HEK293T (cell line): ENCODE results near the gene NTN3.

ENCODE experiments used
- ARNT ChIP-seq: fragments of 450-650 bp; IDR thresholded peaks from 2 replicates; pipeline ENCODE4 v1.6.1; 2017; ENCODE audit warnings: mild to moderate bottlenecking
- BHLHE40 ChIP-seq: fragments of 450-650 bp; IDR thresholded peaks from 2 replicates; pipeline ENCODE4 v1.6.1; 2016; ENCODE audit warnings: mild to moderate bottlenecking, moderate library complexity, borderline replicate concordance
- ELF4 ChIP-seq: fragments of 450-650 bp; IDR thresholded peaks from 2 replicates; pipeline ENCODE4 v1.6.1; 2017; ENCODE audit warnings: antibody characterized with exemption
- FOXA1 ChIP-seq: fragments of 450-650 bp; IDR thresholded peaks from 2 replicates; pipeline ENCODE4 v1.6.1; 2016; ENCODE audit warnings: mild to moderate bottlenecking
- FOXM1 ChIP-seq: fragments of 450-650 bp; IDR thresholded peaks from 2 replicates; pipeline ENCODE4 v1.6.1; 2017; ENCODE audit warnings: mild to moderate bottlenecking, borderline replicate concordance
- HDGF ChIP-seq: fragments of 450-650 bp; IDR thresholded peaks from 2 replicates; pipeline ENCODE4 v1.6.1; 2017; ENCODE audit warnings: antibody characterized with exemption, borderline replicate concordance
- NFRKB ChIP-seq: fragments of 450-650 bp; IDR thresholded peaks from 2 replicates; pipeline ENCODE4 v1.6.1; 2016; ENCODE audit warnings: mild to moderate bottlenecking, moderate library complexity
- SP1 ChIP-seq: fragments of 450-650 bp; IDR thresholded peaks from 2 replicates; pipeline ENCODE4 v1.6.1; 2017
- SUZ12 ChIP-seq: fragments of 450-650 bp; IDR thresholded peaks from 2 replicates; pipeline ENCODE4 v1.6.1; 2016; ENCODE audit warnings: mild to moderate bottlenecking
- TARDBP ChIP-seq: fragments of 450-650 bp; IDR thresholded peaks from 2 replicates; pipeline ENCODE4 v1.6.1; 2016
- TF ChIP-seq, protein P1 (sequence below): fragments of 450-650 bp; IDR thresholded peaks from 2 replicates; pipeline ENCODE4 v1.6.1; 2016

DNA sequence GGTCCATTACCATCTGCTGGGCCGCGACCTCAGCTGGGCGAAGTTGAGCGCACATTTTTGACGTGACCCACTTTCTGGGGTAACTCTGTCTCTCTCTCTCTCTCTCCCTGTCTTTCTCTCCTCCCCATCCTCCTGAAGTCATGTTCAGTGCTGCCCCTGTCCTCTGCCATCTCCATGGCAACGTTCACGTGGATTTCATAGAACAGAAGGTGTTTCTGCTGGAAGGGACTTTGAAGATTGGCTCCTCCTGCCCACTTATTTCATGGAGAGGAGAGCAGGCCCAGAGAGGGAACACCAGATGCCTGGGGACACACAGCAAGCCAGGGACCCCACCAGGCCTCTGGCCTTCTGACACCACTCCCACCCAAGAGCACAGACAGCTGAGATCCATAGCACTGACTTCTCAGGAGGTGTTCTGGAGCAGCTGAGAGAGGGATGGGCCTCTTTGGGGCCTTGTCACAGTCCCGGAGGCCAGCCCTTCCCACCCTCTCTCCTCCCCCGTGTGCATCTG is 46.0 kb upstream of the NTN3 start:
- TF ChIP-seq, protein P1, sequence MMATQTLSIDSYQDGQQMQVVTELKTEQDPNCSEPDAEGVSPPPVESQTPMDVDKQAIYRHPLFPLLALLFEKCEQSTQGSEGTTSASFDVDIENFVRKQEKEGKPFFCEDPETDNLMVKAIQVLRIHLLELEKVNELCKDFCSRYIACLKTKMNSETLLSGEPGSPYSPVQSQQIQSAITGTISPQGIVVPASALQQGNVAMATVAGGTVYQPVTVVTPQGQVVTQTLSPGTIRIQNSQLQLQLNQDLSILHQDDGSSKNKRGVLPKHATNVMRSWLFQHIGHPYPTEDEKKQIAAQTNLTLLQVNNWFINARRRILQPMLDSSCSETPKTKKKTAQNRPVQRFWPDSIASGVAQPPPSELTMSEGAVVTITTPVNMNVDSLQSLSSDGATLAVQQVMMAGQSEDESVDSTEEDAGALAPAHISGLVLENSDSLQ, result no peak
- TF ChIP-seq TARDBP, result no peak
- TF ChIP-seq FOXA1, result no peak
- TF ChIP-seq BHLHE40, result no peak
- no peak for TF ChIP-seq NFRKB
- no peak for TF ChIP-seq SUZ12
- no peak for TF ChIP-seq ELF4
- no peak for TF ChIP-seq HDGF
- TF ChIP-seq SP1, result no peak
- TF ChIP-seq FOXM1, result no peak
- TF ChIP-seq ARNT, result no peak
